K562 (cell line): ENCODE results near the gene FAM131C. TPM values are rescaled to one million over a fixed set of nuclear protein-coding genes. Genes with fewer than 3 reads are reported as not detected.

Source experiments
- ATAC-seq: fragments of 200-7000 bp; cut with Tn5 transposase; 3 replicates; pipeline ENCODE4 v1.9.1; 2020; ENCODE audit warnings: moderate library complexity
- BruUV-seq: library from RNA; stranded (reverse); fragments of 400-500 nt; replicated peaks from 2 replicates; lab custom pipeline; 2021; lab: Mats Ljungman, UMichigan
- CTCF ChIA-PET: fragments of 300-600 bp; formaldehyde crosslinking; extraction: SDS; loops from one replicate; lab custom pipeline; 2021; ENCODE audit warnings: low intra/inter-chr PET ratio; lab: Yijun Ruan, JAX
- POLR2A ChIA-PET: fragments of 300-600, 350-650 bp; sonication (Branson Sonifier 250); formaldehyde crosslinking; extraction: SDS; loops from one replicate; lab custom pipeline; 2021; ENCODE audit warnings: antibody characterized with exemption, inconsistent platforms; lab: Yijun Ruan, JAX
- DNase-seq, 4 experiments: peaks; one replicate each; pipeline versions ENCODE4 v3.0.0 to v3.0.0-alpha.2; 2011 to 2018; ENCODE audit warnings: low spot score in 3 of 4, mixed read lengths in 3 of 4; ENCODE audit errors: extremely low read depth in 1 of 4
- FAIRE-seq: peaks from 2 replicates; lab custom pipeline; 2011; peaks lifted over from hg19 to GRCh38; lab: Jason Lieb, UNC
- H2AFZ ChIP-seq: 2 replicates; pipeline ENCODE4 v1.6.0; 2011; ENCODE audit warnings: low read depth, low read length, control low read depth, inconsistent platforms
- H3K27ac ChIP-seq: fragments of 200-600 bp; 3 replicates; pipeline ENCODE4 v1.8.0; 2011; ENCODE audit warnings: low read depth, mild to moderate bottlenecking, control low read depth, inconsistent platforms, low read length, moderate library complexity, mixed read lengths; ENCODE audit errors: extremely low read depth
- H3K27me3 ChIP-seq, 2 experiments: fragments of 300-600 bp in 1 of 2; 2 replicates in 1 of 2; 3 replicates in 1 of 2; pipeline versions ENCODE4 v1.6.0 to v1.8.0; 2011; ENCODE audit warnings: inconsistent platforms in 2 of 2, low read length in 2 of 2, mild to moderate bottlenecking in 1 of 2, mixed read lengths in 1 of 2, moderate library complexity in 1 of 2; ENCODE audit not compliant: control insufficient read depth in 2 of 2, insufficient read depth in 2 of 2
- H3K36me3 ChIP-seq: fragments of 300-600 bp; 3 replicates; pipeline ENCODE4 v1.8.0; 2011; ENCODE audit warnings: mild to moderate bottlenecking, low read length, inconsistent platforms; ENCODE audit not compliant: control insufficient read depth, insufficient read depth
- H3K4me1 ChIP-seq, 2 experiments: fragments of 200-600 bp in 1 of 2; replicated peaks in 1 of 2; 2 replicates in 1 of 2; 3 replicates in 1 of 2; pipeline versions ENCODE4 v1.5.1 to v1.8.0; 2011; ENCODE audit warnings: inconsistent platforms in 2 of 2, low read length in 2 of 2, mild to moderate bottlenecking in 1 of 2, mixed read lengths in 1 of 2, moderate library complexity in 1 of 2; ENCODE audit not compliant: control insufficient read depth in 2 of 2, insufficient read depth in 2 of 2
- H3K4me2 ChIP-seq: 2 replicates; pipeline ENCODE4 v1.6.1; 2011; ENCODE audit warnings: low read length, control low read depth, inconsistent platforms, mixed read lengths; ENCODE audit not compliant: insufficient read depth
- H3K4me3 ChIP-seq: fragments of 200-600 bp; sonication (generic), shearing (Covaris generic); 2 replicates; pipeline ENCODE4 v1.5.1; 2016; ENCODE audit warnings: control low read depth, inconsistent platforms
- H3K79me2 ChIP-seq: fragments of 200-600 bp; 3 replicates; pipeline ENCODE4 v1.8.0; 2011; ENCODE audit warnings: low read length, inconsistent platforms; ENCODE audit not compliant: control insufficient read depth, insufficient read depth
- H3K9ac ChIP-seq, 2 experiments: 2 replicates each; pipeline versions ENCODE4 v1.6.0 to v1.6.1; 2011; ENCODE audit warnings: low read depth in 2 of 2, low read length in 2 of 2, control low read depth in 1 of 2, inconsistent platforms in 1 of 2, mild to moderate bottlenecking in 1 of 2, mixed read lengths in 1 of 2; ENCODE audit not compliant: insufficient read depth in 1 of 2
- H3K9me1 ChIP-seq: one replicate; pipeline ENCODE4 v1.6.0; 2011; ENCODE audit warnings: inconsistent platforms, mild to moderate bottlenecking, low read length, moderate library complexity; ENCODE audit not compliant: control insufficient read depth, insufficient read depth
- H3K9me3 ChIP-seq: replicated peaks from 2 replicates; pipeline ENCODE4 v1.5.1; 2011; ENCODE audit warnings: low read depth, low read length, inconsistent platforms; ENCODE audit not compliant: control insufficient read depth, insufficient read depth
- H4K20me1 ChIP-seq: replicated peaks from 2 replicates; pipeline ENCODE4 v1.6.1; 2011; ENCODE audit warnings: low read length, inconsistent platforms, mixed read lengths; ENCODE audit not compliant: control insufficient read depth, insufficient read depth
- ARID1B ChIP-seq: fragments of 450-650 bp; IDR thresholded peaks from 2 replicates; pipeline ENCODE4 v1.6.1; 2016; ENCODE audit warnings: antibody characterized with exemption, mild to moderate bottlenecking, inconsistent platforms
- BHLHE40 ChIP-seq: IDR thresholded peaks from 2 replicates; pipeline ENCODE4 v1.6.1; 2011; ENCODE audit warnings: low read length, improper control_type of control experiment
- CREB1 ChIP-seq, 2 experiments: sonication (generic) in 1 of 2; formaldehyde crosslinking in 1 of 2; IDR thresholded peaks; 2 replicates each; pipeline versions ENCODE4 v1.6.1 to v1.8.0; 2012 to 2022; ENCODE audit warnings: inconsistent platforms in 1 of 2, mild to moderate bottlenecking in 1 of 2, missing genetic modification reagents in 1 of 2, moderate library complexity in 1 of 2
- CTBP1 ChIP-seq: fragments of 450-650 bp; IDR thresholded peaks from 2 replicates; pipeline ENCODE4 v1.6.1; 2016; ENCODE audit warnings: borderline replicate concordance
- ESRRA ChIP-seq: fragments of 450-650 bp; IDR thresholded peaks from 2 replicates; pipeline ENCODE4 v1.6.1; 2014; ENCODE audit warnings: low read depth, mild to moderate bottlenecking, moderate library complexity, borderline replicate concordance
- JUND ChIP-seq, 2 experiments: IDR thresholded peaks; 2 replicates in 1 of 2; 3 replicates in 1 of 2; pipeline ENCODE4 v1.6.1; 2011; ENCODE audit warnings: borderline replicate concordance in 2 of 2, low read depth in 2 of 2, low read length in 2 of 2, improper control_type of control experiment in 1 of 2, missing biosample characterization in 1 of 2, missing genetic modification characterization in 1 of 2, missing genetic modification reagents in 1 of 2
- MEIS2 ChIP-seq: fragments of 450-650 bp; IDR thresholded peaks from 2 replicates; pipeline ENCODE4 v1.6.1; 2014; ENCODE audit warnings: mild to moderate bottlenecking; ENCODE audit not compliant: partially characterized antibody
- NCOA1 ChIP-seq: fragments of 450-650 bp; IDR thresholded peaks from 2 replicates; pipeline ENCODE4 v1.6.1; 2016; ENCODE audit warnings: low read depth
- NRF1 ChIP-seq, 2 experiments: fragments of 450-650 bp; IDR thresholded peaks in 1 of 2; conservative IDR thresholded peaks in 1 of 2; 2 replicates each; pipeline ENCODE4 v1.6.1; 2014; ENCODE audit warnings: mild to moderate bottlenecking in 2 of 2
- PHF8 ChIP-seq: fragments of 200-600 bp; sonication (generic); IDR thresholded peaks from 2 replicates; pipeline ENCODE4 v1.6.1; 2012; ENCODE audit warnings: mixed run types, mild to moderate bottlenecking, inconsistent platforms, low read length, moderate library complexity, borderline replicate concordance
- RBM39 ChIP-seq: fragments of 200-400 bp; formaldehyde crosslinking; optimal IDR thresholded peaks from 2 replicates; pipeline ENCODE3; 2018; ENCODE audit warnings: low read depth, low read length
- SMARCA4 ChIP-seq: fragments of 450-650 bp; IDR thresholded peaks from 2 replicates; pipeline ENCODE4 v1.6.1; 2016
- SMARCE1 ChIP-seq: fragments of 450-650 bp; IDR thresholded peaks from 2 replicates; pipeline ENCODE4 v1.7.1; 2016; ENCODE audit warnings: mild to moderate bottlenecking
- ZNF146 ChIP-seq: IDR thresholded peaks from one replicate; pipeline ENCODE4 v1.6.1; 2018; ENCODE audit warnings: missing compliant biosample characterization; ENCODE audit not compliant: unreplicated experiment
- WGBS: fragments of 100-300 bp; shearing (Covaris generic); methylation state at CpG from one replicate; pipeline ENCODE4 v1.1.6; 2016; ENCODE audit warnings: low coverage, mixed read lengths; ENCODE audit not compliant: insufficient coverage; ENCODE audit errors: missing lambda C conversion rate; 5-methylcytosine and 5-hydroxymethylcytosine counted together
- in situ Hi-C: fragments of 300-500 bp; cut with MboI; formaldehyde crosslinking; loops from 4 replicates; pipeline ENCODE4 v1.15.0; 2018; ENCODE audit warnings: inconsistent platforms, mixed read lengths
- intact Hi-C: fragments of 100-400 bp; cut with micrococcal nuclease; formaldehyde crosslinking; loops from 2 replicates; pipeline ENCODE4 v1.14.2; 2022
- polyA plus RNA-seq, 8 experiments: library from polyadenylated mRNA; depleted of rRNA in 4 of 8; stranded (reverse) in 5 of 8; unstranded in 3 of 8; fragments of >200 nt; fragmentation: Nextera tagmentation in 2 of 8; fragmentation: Illumina TruSeq in 1 of 8; extraction: Ambion mirVana in 2 of 8; extraction: Trizol in 1 of 8; gene quantifications; 2 replicates each; pipeline versions ENCODE4 v1.2.1 to v1.2.3, GENCODE V29; 2011 to 2014; ENCODE audit warnings: inconsistent platforms in 1 of 8, missing spikeins in 1 of 8
- total RNA-seq, 7 experiments: library from RNA; depleted of rRNA in 6 of 7; stranded (reverse); fragments of >200 nt in 6 of 7; fragmentation: Illumina TruSeq in 2 of 7; extraction: Trizol in 2 of 7; gene quantifications; 2 replicates each; pipeline versions ENCODE4 v1.2.1 to v1.2.3, GENCODE V29; 2011 to 2021; ENCODE audit warnings: low replicate concordance in 1 of 7
- TF ChIP-seq, protein P1 (sequence below): sonication (generic); formaldehyde crosslinking; IDR thresholded peaks from 2 replicates; pipeline ENCODE4 v1.9.0; 2022; ENCODE audit warnings: mild to moderate bottlenecking, missing genetic modification reagents
- TF ChIP-seq, protein P2 (sequence below): fragments of 250-450 bp; sonication (Bioruptor Pico); IDR thresholded peaks from 2 replicates; pipeline ENCODE4 v1.4.0; 2020; ENCODE audit warnings: borderline replicate concordance
- TF ChIP-seq, protein P3 (sequence below): sonication (generic); formaldehyde crosslinking; IDR thresholded peaks from 2 replicates; pipeline ENCODE4 v1.8.0; 2022; ENCODE audit warnings: missing genetic modification reagents, mild to moderate bottlenecking, moderate library complexity, borderline replicate concordance

The FAM131C gene
- total and polyA plus RNA-seq, 9 of the 15 experiments (the other 6 are each of a cell fraction or from before 2014, with no cell fraction given) = 0.10 to 0.29 (median 0.16) TPM; not detected in 6

DNA sequence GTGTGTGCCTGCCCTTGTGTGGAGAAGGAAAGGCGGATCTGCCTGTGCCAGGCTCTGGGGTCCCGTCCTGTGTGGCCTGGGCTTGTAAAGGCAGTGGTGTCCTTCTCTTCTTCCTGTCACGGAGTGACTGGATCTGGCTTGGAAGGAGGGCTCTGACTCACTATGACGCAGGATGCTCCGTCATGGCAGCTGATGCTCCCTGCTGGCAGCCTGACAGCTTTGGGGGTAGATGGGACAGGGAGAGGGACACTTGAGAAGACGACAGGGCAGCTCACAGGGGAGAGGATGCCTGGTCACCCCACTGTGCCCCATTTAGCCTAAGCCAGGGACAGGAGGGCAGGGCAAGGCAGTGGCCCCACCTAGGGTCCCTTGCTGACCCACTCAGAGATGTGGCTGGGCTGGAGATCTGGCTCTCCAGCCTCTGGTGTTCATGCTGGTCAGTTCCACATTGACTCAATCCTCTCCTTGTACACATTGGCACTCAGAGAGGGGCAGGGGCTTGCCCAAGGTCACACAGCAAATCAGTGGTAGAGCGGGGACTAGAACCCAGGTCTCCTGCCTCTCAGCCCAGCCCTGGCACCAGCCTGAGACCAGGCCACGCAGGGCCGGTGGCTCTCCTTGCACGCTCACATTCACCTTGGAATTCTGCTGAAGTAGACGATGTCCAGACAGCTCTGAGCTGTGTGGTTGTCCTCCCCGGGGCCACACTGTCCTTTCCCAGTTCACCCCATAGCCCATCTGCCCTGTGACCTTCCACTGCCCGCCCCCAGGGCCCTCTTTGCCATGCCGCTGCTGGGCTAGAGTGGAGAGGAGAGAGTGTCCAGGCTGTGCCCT lies 2.8 kb upstream of the FAM131C start:
- BruUV-seq = no TSS peak
- ATAC-seq (peak; percentile 45), FAIRE-seq (peak; percentile 91), DNase-seq (peak; percentile 69 to 88 (median 78))
- H3K9me3 ChIP-seq = no peaks in the 10 kb centered on the region
- H3K36me3 ChIP-seq = no peaks in the 10 kb centered on the region
- H3K79me2 ChIP-seq = no peaks in the 10 kb centered on the region
- CTCF ChIA-PET = interaction anchor here (0.9 to 9.0 kb wide), 2 partner anchors 110 to 168 kb away, joined by 3 to 208 read pairs; no protein-coding TSS in a partner anchor
- no peak overlapping the region for H3K4me3 ChIP-seq
- peak overlapping the region; percentile 22 to 47; a peak in 3 of 4 replicates for H3K9ac ChIP-seq
- H3K4me2 ChIP-seq = peak overlapping the region; percentile 62
- 19% methylated on average over 14 of the region's 14 CpGs for WGBS
- H3K9me1 ChIP-seq = no peaks in the 10 kb centered on the region
- POLR2A ChIA-PET = interaction anchor here (0.7 kb wide), 1 partner anchor 201 kb away, joined by 3 read pairs; no protein-coding TSS in a partner anchor
- in situ Hi-C loops (no loop called here), intact Hi-C loops (no loop called here)
- no peaks in the 10 kb centered on the region for H4K20me1 ChIP-seq
- peaks cover 0 to 10% of the 10 kb centered on the region in 2 experiments; a peak in 2 of 5 replicates for H3K27me3 ChIP-seq
- H3K4me1 ChIP-seq = peaks cover 19 to 35% of the 10 kb centered on the region in 2 experiments; a peak in 4 of 5 replicates
- H3K27ac ChIP-seq = no peak overlapping the region; the same call in 2 of the 3 replicates
- H2AFZ ChIP-seq = peak overlapping the region; percentile 54; the same call in 1 of the 2 replicates
- TF ChIP-seq SMARCA4 (peak; percentile 49; the same call in 1 of the 2 replicates), NRF1 (conservative IDR thresholded peaks at IDR 0.05 in 1 of 2, IDR thresholded peaks at IDR 0.05 in 1 of 2) (peak; percentile 30 to 42; a peak in 1 of 4 replicates), CTBP1 (peak; percentile 60; the same call in 1 of the 2 replicates), ESRRA (no peak), ARID1B (peak; percentile 49; the same call in 1 of the 2 replicates), SMARCE1 (peak; percentile 69), ZNF146 (CRISPR knock-in tag) (no peak), RBM39 (no peak), PHF8 (peak; percentile 49; the same call in 1 of the 2 replicates), MEIS2 (peak; percentile 65), JUND (IDR thresholded peaks at IDR 0.05; ENCODE audit: borderline replicate concordance, low read depth, low read length) (peak; percentile 92), JUND (tag; IDR thresholded peaks at IDR 0.05; ENCODE audit: borderline replicate concordance, low read depth, low read length) (peak; percentile 77; the same call in 2 of the 3 replicates), CREB1 (IDR thresholded peaks at IDR 0.05) (peak; percentile 97), CREB1 (CRISPR knock-in tag; IDR thresholded peaks at IDR 0.05) (peak; percentile 97), BHLHE40 (peak; percentile 22; the same call in 1 of the 2 replicates), NCOA1 (peak; percentile 86)
- TF ChIP-seq, protein P1, sequence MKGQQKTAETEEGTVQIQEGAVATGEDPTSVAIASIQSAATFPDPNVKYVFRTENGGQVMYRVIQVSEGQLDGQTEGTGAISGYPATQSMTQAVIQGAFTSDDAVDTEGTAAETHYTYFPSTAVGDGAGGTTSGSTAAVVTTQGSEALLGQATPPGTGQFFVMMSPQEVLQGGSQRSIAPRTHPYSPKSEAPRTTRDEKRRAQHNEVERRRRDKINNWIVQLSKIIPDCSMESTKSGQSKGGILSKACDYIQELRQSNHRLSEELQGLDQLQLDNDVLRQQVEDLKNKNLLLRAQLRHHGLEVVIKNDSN = peak; percentile 53
- TF ChIP-seq, protein P2, sequence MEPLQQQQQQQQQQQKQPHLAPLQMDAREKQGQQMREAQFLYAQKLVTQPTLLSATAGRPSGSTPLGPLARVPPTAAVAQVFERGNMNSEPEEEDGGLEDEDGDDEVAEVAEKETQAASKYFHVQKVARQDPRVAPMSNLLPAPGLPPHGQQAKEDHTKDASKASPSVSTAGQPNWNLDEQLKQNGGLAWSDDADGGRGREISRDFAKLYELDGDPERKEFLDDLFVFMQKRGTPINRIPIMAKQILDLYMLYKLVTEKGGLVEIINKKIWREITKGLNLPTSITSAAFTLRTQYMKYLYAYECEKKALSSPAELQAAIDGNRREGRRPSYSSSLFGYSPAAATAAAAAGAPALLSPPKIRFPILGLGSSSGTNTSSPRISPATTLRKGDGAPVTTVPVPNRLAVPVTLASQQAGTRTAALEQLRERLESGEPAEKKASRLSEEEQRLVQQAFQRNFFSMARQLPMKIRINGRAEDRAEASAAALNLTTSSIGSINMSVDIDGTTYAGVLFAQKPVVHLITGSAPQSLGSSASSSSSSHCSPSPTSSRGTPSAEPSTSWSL (CRISPR knock-in tag) = no peak
- TF ChIP-seq, protein P3, sequence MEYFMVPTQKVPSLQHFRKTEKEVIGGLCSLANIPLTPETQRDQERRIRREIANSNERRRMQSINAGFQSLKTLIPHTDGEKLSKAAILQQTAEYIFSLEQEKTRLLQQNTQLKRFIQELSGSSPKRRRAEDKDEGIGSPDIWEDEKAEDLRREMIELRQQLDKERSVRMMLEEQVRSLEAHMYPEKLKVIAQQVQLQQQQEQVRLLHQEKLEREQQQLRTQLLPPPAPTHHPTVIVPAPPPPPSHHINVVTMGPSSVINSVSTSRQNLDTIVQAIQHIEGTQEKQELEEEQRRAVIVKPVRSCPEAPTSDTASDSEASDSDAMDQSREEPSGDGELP = peak; percentile 95
